AG09309 (cell line): ENCODE measurements around the gene AVEN.

Source experiments
- DNase-seq: peaks from one replicate; pipeline ENCODE4 v3.0.0-alpha.2; 2010; ENCODE audit warnings: low read depth
- H3K4me3 ChIP-seq: 2 replicates; pipeline ENCODE4 v1.5.1; 2011; ENCODE audit warnings: mild to moderate bottlenecking, low read depth, low read length, moderate library complexity; ENCODE audit not compliant: control insufficient read depth
- CTCF ChIP-seq: IDR thresholded peaks from 2 replicates; pipeline ENCODE4 v1.5.1; 2011; ENCODE audit warnings: mild to moderate bottlenecking, low read depth, low read length, inconsistent platforms; ENCODE audit not compliant: insufficient read depth, control insufficient read depth; ENCODE audit errors: missing control alignments

The AVEN gene

GRCh38 chr15:33846142-33846541, 192.9 kb downstream of the AVEN start:
- no peak for TF ChIP-seq CTCF

GRCh38 chr15:33844597-33844996, 194.4 kb downstream of the AVEN start:
- no peak overlapping the region for H3K4me3 ChIP-seq
- DNase-seq, result no peak
- no peak for TF ChIP-seq CTCF

More at GRCh38 chr15:33846142-33846541, 192.9 kb downstream of the AVEN start:
- H3K4me3 ChIP-seq, result no peak overlapping the region
- no peak for DNase-seq

GRCh38 chr15:33844186-33844585, 194.8 kb downstream of the AVEN start:
- no peak for TF ChIP-seq CTCF
- no peak overlapping the region for H3K4me3 ChIP-seq
- no peak for DNase-seq

GRCh38 chr15:33840615-33841014, 198.4 kb downstream of the AVEN start:
- no peak overlapping the region for H3K4me3 ChIP-seq
- no peak for TF ChIP-seq CTCF
- no peak for DNase-seq

- TF ChIP-seq CTCF, result no peak
- no peak overlapping the region for H3K4me3 ChIP-seq
- no peak for DNase-seq
Observed at GRCh38 chr15:33839540-33839939, 199.5 kb downstream of the AVEN start.

- TF ChIP-seq CTCF, result no peak
- no peak overlapping the region for H3K4me3 ChIP-seq
- no peak for DNase-seq
Observed at GRCh38 chr15:33837294-33837693, 201.7 kb downstream of the AVEN start.
